GM23248 (cell line): ENCODE data around the gene AKAP9.

ENCODE experiments used
- EZH2 ChIP-seq: fragments of 200-600 bp; sonication (generic); IDR thresholded peaks from 2 replicates; pipeline ENCODE4 v1.6.1; 2018; ENCODE audit warnings: antibody characterized with exemption, mild to moderate bottlenecking; ENCODE audit not compliant: insufficient read depth, poor library complexity, severe bottlenecking
- EZH2phosphoT487 ChIP-seq: fragments of 200-600 bp; sonication (generic); IDR thresholded peaks from 2 replicates; pipeline ENCODE4 v1.6.1; 2018; ENCODE audit warnings: antibody characterized with exemption, moderate library complexity, mild to moderate bottlenecking, low read depth; ENCODE audit not compliant: insufficient read depth

GRCh38 chr7:91974066-91974465 lies 33.4 kb downstream of the AKAP9 start:
- TF ChIP-seq EZH2 (no peak), EZH2phosphoT487 (no peak)
